H7 (cell line): ENCODE data around the gene KRTAP19-1. TPM values are rescaled to one million over a fixed set of nuclear protein-coding genes. Genes with fewer than 3 reads are reported as not detected.
A peak's percentile ranks its signal among the peaks of the same experiment; 100 is the strongest.
"Not testable (repeated sequence)": the region's sequence is repeated elsewhere in the genome, so short reads cannot be mapped to it uniquely, and the experiment has no call there.

Source experiments
- DNase-seq: peaks from one replicate; pipeline ENCODE4 v3.0.0; 2012
- H3K27me3 ChIP-seq: 2 replicates; pipeline ENCODE4 v1.6.0; 2011; ENCODE audit warnings: mild to moderate bottlenecking, low read length; ENCODE audit not compliant: control insufficient read depth, insufficient read depth
- H3K36me3 ChIP-seq: replicated peaks from 2 replicates; pipeline ENCODE4 v1.5.1; 2011; ENCODE audit warnings: low read length; ENCODE audit not compliant: control insufficient read depth, insufficient read depth
- H3K4me3 ChIP-seq: 2 replicates; pipeline ENCODE4 v1.5.1; 2011; ENCODE audit warnings: low read depth, mild to moderate bottlenecking, control low read depth, low read length, moderate library complexity; ENCODE audit not compliant: insufficient read depth
- total RNA-seq: library from RNA; depleted of rRNA; stranded (reverse); fragments of >200 nt; shearing (Covaris generic); gene quantifications from 2 replicates; pipeline ENCODE4 v1.2.3, GENCODE V29; 2014; rRNA removed

Gene KRTAP19-1
- total RNA-seq = not detected in 2 replicates

- Histone ChIP-seq H3K27me3 (no peaks in the 10 kb centered on the region), H3K36me3 (no peaks in the 10 kb centered on the region), H3K4me3 (no peak within 1 kb of the TSS)
- DNase-seq = no peak
Measured at GRCh38 chr21:30480145-30480544, at the start of gene KRTAP19-1. Gene KRTAP19-1 (minus strand): TSS chr21:30480367. CDS start chr21:30480317, 50 bp downstream.

- H3K27me3 ChIP-seq = no peaks in the 10 kb centered on the region
- no peak overlapping the region for H3K4me3 ChIP-seq
Measured at GRCh38 chr21:30518876-30519275, 38.7 kb upstream of the KRTAP19-1 start.

GRCh38 chr21:30515681-30516080 lies 35.5 kb upstream of the KRTAP19-1 start:
- H3K27me3 ChIP-seq = no peaks in the 10 kb centered on the region
- H3K4me3 ChIP-seq = no peak overlapping the region
- no peaks in the 10 kb centered on the region for H3K36me3 ChIP-seq
- no peak for DNase-seq

More at GRCh38 chr21:30518876-30519275, 38.7 kb upstream of the KRTAP19-1 start:
- no peak for DNase-seq
- no peaks in the 10 kb centered on the region for H3K36me3 ChIP-seq

GRCh38 chr21:30505621-30506205 lies 25.5 kb upstream of the KRTAP19-1 start:
- H3K36me3 ChIP-seq, H3K27me3 ChIP-seq, H3K4me3 ChIP-seq: not testable (repeated sequence)
- DNase-seq = peak; percentile 23

- H3K27me3 ChIP-seq = no peaks in the 10 kb centered on the region
- no peak within 1 kb of the TSS for H3K4me3 ChIP-seq
- H3K36me3 ChIP-seq = no peaks in the 10 kb centered on the region
- no peak for DNase-seq
Measured at GRCh38 chr21:30502041-30502440, 21.9 kb upstream of the KRTAP19-1 start, which contains the start of gene KRTAP19-5. Gene KRTAP19-5 (minus strand): TSS chr21:30502141. CDS start chr21:30502090, 51 bp downstream.

- H3K27me3 ChIP-seq = no peaks in the 10 kb centered on the region
- no peak within 1 kb of the TSS for H3K4me3 ChIP-seq
- no peaks in the 10 kb centered on the region for H3K36me3 ChIP-seq
- no peak for DNase-seq
Measured at GRCh38 chr21:30497065-30497464, 16.9 kb upstream of the KRTAP19-1 start, which contains the start of gene KRTAP19-4. Gene KRTAP19-4 (minus strand): TSS chr21:30497165. CDS start chr21:30497110, 55 bp downstream.

GRCh38 chr21:30491963-30492428 lies 11.8 kb upstream of the KRTAP19-1 start, which contains the start of gene KRTAP19-3:
Gene KRTAP19-3 (minus strand): TSS chr21:30492013. CDS start chr21:30491957, 56 bp downstream.
- Histone ChIP-seq H3K36me3 (no peaks in the 10 kb centered on the region), H3K27me3 (no peaks in the 10 kb centered on the region), H3K4me3 (no peak within 1 kb of the TSS)
- no peak for DNase-seq

- DNase-seq = no peak
Measured at GRCh38 chr21:30487336-30487735, 7.2 kb upstream of the KRTAP19-1 start, which contains the start of gene KRTAP19-2. Gene KRTAP19-2 (minus strand): TSS chr21:30487436. CDS start chr21:30487348, 88 bp downstream.

GRCh38 chr21:30486180-30486579 lies 6.0 kb upstream of the KRTAP19-1 start:
- Histone ChIP-seq H3K27me3 (no peaks in the 10 kb centered on the region), H3K4me3 (no peak overlapping the region), H3K36me3 (no peaks in the 10 kb centered on the region)
- DNase-seq = no peak

More at GRCh38 chr21:30487336-30487735, 7.2 kb upstream of the KRTAP19-1 start, which contains the start of gene KRTAP19-2:
- H3K4me3 ChIP-seq = no peak within 1 kb of the TSS
- no peaks in the 10 kb centered on the region for H3K27me3 ChIP-seq
- H3K36me3 ChIP-seq = no peaks in the 10 kb centered on the region

- no peak overlapping the region for H3K4me3 ChIP-seq
- H3K27me3 ChIP-seq = no peaks in the 10 kb centered on the region
- DNase-seq = no peak
- no peaks in the 10 kb centered on the region for H3K36me3 ChIP-seq
Measured at GRCh38 chr21:30482130-30482529, 2.0 kb upstream of the KRTAP19-1 start.

- no peak for DNase-seq
Measured at GRCh38 chr21:30479259-30479658, 908 bp downstream of the KRTAP19-1 start.

GRCh38 chr21:30478004-30478403 lies 2.2 kb downstream of the KRTAP19-1 start:
- DNase-seq = no peak
- H3K4me3 ChIP-seq = no peak overlapping the region
- no peaks in the 10 kb centered on the region for H3K36me3 ChIP-seq
- no peaks in the 10 kb centered on the region for H3K27me3 ChIP-seq

More at GRCh38 chr21:30479259-30479658, 908 bp downstream of the KRTAP19-1 start:
- H3K36me3 ChIP-seq = no peaks in the 10 kb centered on the region
- no peaks in the 10 kb centered on the region for H3K27me3 ChIP-seq
- H3K4me3 ChIP-seq = no peak overlapping the region

GRCh38 chr21:30468900-30469714 lies 11.1 kb downstream of the KRTAP19-1 start:
- no peaks in the 10 kb centered on the region for H3K36me3 ChIP-seq
- no peak for DNase-seq
- no peak overlapping the region for H3K4me3 ChIP-seq
- H3K27me3 ChIP-seq = no peaks in the 10 kb centered on the region

- peak; percentile 23 for DNase-seq
Measured at GRCh38 chr21:30463713-30464112, 16.5 kb downstream of the KRTAP19-1 start.

More at GRCh38 chr21:30463713-30464112, 16.5 kb downstream of the KRTAP19-1 start:
- no peak overlapping the region for H3K4me3 ChIP-seq
- H3K27me3 ChIP-seq = no peaks in the 10 kb centered on the region
- no peaks in the 10 kb centered on the region for H3K36me3 ChIP-seq
